Measurements from ENCODE around the gene CDKL1.

DNA sequence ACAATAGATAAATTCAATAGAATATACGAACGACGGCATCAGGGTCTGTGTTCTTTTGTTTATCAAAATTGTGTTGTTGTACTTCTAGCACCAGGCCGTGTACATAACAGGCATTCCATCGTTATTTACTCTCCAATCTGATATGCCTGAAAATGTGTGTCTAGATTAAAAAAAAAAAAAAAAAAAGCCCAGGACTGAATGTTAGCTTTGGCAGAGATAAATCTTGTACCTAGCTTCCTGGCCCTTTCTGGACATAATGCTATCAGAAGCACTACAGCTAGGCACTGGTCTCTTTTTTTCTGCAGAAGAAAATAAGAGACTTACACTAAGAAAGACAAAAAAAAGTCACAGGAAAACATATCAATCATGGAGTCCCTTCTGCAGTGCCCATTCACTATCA lies 37.0 kb downstream of the CDKL1 start:
- no peak for TF ChIP-seq ZNF10 (tag by site-specific recombination; IDR thresholded peaks at IDR 0.05)
- no peak for TF ChIP-seq ZNF777 (tag by site-specific recombination; IDR thresholded peaks at IDR 0.05; ENCODE audit: borderline replicate concordance)
- TF ChIP-seq, protein P1, sequence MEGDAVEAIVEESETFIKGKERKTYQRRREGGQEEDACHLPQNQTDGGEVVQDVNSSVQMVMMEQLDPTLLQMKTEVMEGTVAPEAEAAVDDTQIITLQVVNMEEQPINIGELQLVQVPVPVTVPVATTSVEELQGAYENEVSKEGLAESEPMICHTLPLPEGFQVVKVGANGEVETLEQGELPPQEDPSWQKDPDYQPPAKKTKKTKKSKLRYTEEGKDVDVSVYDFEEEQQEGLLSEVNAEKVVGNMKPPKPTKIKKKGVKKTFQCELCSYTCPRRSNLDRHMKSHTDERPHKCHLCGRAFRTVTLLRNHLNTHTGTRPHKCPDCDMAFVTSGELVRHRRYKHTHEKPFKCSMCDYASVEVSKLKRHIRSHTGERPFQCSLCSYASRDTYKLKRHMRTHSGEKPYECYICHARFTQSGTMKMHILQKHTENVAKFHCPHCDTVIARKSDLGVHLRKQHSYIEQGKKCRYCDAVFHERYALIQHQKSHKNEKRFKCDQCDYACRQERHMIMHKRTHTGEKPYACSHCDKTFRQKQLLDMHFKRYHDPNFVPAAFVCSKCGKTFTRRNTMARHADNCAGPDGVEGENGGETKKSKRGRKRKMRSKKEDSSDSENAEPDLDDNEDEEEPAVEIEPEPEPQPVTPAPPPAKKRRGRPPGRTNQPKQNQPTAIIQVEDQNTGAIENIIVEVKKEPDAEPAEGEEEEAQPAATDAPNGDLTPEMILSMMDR (tag by site-specific recombination; IDR thresholded peaks at IDR 0.05) = no peak
- no peak for TF ChIP-seq HOXA7 (CRISPR knock-in tag; IDR thresholded peaks at IDR 0.05; ENCODE audit: borderline replicate concordance)
- no peak for TF ChIP-seq ZXDB (tag by site-specific recombination; IDR thresholded peaks at IDR 0.05)
- TF ChIP-seq ZNF792 (tag by site-specific recombination; IDR thresholded peaks at IDR 0.05) = no peak
- TF ChIP-seq ZNF169 (tag by site-specific recombination; IDR thresholded peaks at IDR 0.05) = no peak
- TF ChIP-seq ZNF558 (tag by site-specific recombination; IDR thresholded peaks at IDR 0.05) = no peak
- TF ChIP-seq ZNF621 (tag by site-specific recombination; IDR thresholded peaks at IDR 0.05) = no peak

All from HEK293 (cell line).